Measurements from ENCODE around the gene VPS45.
"Not testable (repeated sequence)": the region's sequence is repeated elsewhere in the genome, so short reads cannot be mapped to it uniquely, and the experiment has no call there.

VPS45 gene

DNA sequence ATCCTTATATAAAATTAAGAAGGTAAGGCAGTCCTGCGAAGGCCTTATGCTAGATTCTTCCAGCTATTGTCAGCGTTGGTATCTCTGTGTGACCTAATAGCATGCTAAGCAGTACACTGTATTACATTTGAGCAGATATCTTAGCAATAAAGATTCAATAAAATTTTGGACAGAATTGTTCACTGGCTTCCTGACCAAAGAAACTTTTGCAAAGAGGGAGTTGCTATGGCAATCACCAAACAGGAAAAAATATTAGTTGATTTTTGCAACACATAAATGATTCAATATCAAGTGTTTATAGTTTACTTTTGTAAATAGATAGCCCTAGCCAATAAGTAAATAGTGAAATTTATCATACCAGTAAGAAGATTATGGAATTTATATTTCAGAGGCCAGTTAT lies 51.1 kb downstream of the VPS45 start:
- Histone ChIP-seq H3K4me3 (ENCODE audit: low read depth in 1 of 2, low read length in 2 of 2) (no peak overlapping the region), H3K9me3 (ENCODE audit: control insufficient read depth in 1 of 2, low read length in 2 of 2) (no peaks in the 10 kb centered on the region), H3K27me3 (ENCODE audit: control insufficient read depth in 1 of 2, insufficient read depth in 2 of 2, low read length in 2 of 2) (no peaks in the 10 kb centered on the region), H3K9ac (ENCODE audit: low read depth in 1 of 2, low read length in 2 of 2) (no peak overlapping the region), H3K27ac (ENCODE audit: low read depth, low read length) (no peak overlapping the region), H3K36me3 (ENCODE audit: control insufficient read depth in 1 of 2, insufficient read depth in 2 of 2, low read length in 2 of 2) (no peaks in the 10 kb centered on the region), H3K4me1 (ENCODE audit: control insufficient read depth in 1 of 2, insufficient read depth in 2 of 2, low read length in 2 of 2) (no peaks in the 10 kb centered on the region)

DNA sequence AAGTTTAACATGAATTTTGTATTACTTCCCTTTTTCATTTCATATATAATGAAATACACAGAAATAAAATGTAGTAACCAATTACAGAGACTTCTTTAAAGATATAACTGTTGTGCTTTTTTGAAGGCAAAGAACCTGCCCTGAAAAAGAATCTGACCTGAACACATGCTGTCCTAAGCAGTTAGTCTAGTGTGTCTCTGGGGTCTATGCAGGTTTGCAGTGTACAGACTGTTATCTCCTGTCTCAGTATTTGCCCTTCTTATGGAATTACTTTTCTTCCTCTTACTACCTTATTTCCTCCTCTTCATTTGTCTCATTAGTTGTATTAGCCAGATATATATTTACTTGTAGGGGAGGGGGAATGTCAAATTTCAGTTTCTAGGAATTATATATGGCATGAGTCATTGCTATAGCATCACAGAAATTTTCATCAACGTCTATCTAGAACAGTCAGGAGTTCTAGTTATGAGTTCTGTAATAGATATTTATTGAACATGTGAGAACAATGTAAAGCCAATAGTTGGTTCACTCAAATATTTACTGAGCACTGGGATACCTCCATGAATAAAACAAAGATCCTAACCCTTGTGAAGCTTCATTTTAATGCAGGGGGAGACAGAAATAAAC lies 53.8 kb downstream of the VPS45 start:
- H3K4me3 ChIP-seq (ENCODE audit: low read depth in 1 of 2, low read length in 2 of 2), result no peak overlapping the region
- no peaks in the 10 kb centered on the region for H3K27me3 ChIP-seq (ENCODE audit: control insufficient read depth in 1 of 2, insufficient read depth in 2 of 2, low read length in 2 of 2)
- no peaks in the 10 kb centered on the region for H3K36me3 ChIP-seq (ENCODE audit: control insufficient read depth in 1 of 2, insufficient read depth in 2 of 2, low read length in 2 of 2)
- no peaks in the 10 kb centered on the region for H3K4me1 ChIP-seq (ENCODE audit: control insufficient read depth in 1 of 2, insufficient read depth in 2 of 2, low read length in 2 of 2)
- H3K9ac ChIP-seq (ENCODE audit: low read depth in 1 of 2, low read length in 2 of 2), result no peak overlapping the region
- no peak overlapping the region for H3K27ac ChIP-seq (ENCODE audit: low read depth, low read length)
- no peaks in the 10 kb centered on the region for H3K9me3 ChIP-seq (ENCODE audit: control insufficient read depth in 1 of 2, low read length in 2 of 2)

DNA sequence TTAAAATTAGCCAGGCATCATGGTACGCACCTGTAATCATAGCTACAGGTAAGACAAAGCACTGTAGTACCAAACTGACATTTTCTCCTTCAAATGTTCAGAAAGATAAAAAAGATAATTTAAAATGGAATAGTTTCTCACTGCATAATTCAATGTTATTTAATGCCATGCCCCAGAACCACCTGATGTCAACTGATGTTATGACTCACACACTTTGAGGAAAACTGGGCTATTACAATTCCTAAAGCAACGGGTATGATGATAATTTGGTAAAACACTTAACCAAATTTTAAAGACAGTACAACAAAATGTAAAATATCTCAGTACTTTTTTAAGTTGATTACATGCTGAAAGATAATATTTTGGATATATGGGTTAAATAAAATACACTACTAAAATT lies 59.2 kb downstream of the VPS45 start:
- Histone ChIP-seq H3K27me3 (ENCODE audit: control insufficient read depth in 1 of 2, insufficient read depth in 2 of 2, low read length in 2 of 2) (no peaks in the 10 kb centered on the region), H3K27ac (ENCODE audit: low read depth, low read length) (no peak overlapping the region), H3K4me1 (ENCODE audit: control insufficient read depth in 1 of 2, insufficient read depth in 2 of 2, low read length in 2 of 2) (no peaks in the 10 kb centered on the region), H3K9me3 (ENCODE audit: control insufficient read depth in 1 of 2, low read length in 2 of 2) (no peaks in the 10 kb centered on the region), H3K4me3 (ENCODE audit: low read depth in 1 of 2, low read length in 2 of 2) (no peak overlapping the region), H3K9ac (ENCODE audit: low read depth in 1 of 2, low read length in 2 of 2) (no peak overlapping the region), H3K36me3 (ENCODE audit: control insufficient read depth in 1 of 2, insufficient read depth in 2 of 2, low read length in 2 of 2) (no peaks in the 10 kb centered on the region)

DNA sequence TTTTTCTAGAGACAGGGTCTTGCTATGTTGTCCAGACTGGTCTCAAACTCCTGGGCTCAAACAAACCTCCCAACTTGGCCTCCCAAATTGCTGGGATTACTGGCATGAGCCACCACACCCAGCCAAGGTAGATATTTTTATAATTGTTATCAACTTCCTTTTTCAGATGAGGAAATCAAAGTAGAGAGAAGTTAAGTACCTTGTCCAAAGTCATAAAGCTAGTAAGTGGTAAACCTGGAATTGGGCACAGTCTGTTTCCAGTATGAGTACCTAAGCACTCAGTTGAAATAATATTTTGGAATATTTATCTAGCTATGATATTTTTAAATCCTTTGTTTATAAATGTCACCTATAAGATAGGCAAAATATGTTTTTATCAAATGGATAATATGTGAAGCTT lies 59.9 kb downstream of the VPS45 start:
- Histone ChIP-seq H3K36me3 (ENCODE audit: control insufficient read depth in 1 of 2, insufficient read depth in 2 of 2, low read length in 2 of 2) (no peaks in the 10 kb centered on the region), H3K27me3 (ENCODE audit: control insufficient read depth in 1 of 2, insufficient read depth in 2 of 2, low read length in 2 of 2) (no peaks in the 10 kb centered on the region), H3K9me3 (ENCODE audit: control insufficient read depth in 1 of 2, low read length in 2 of 2) (no peaks in the 10 kb centered on the region), H3K27ac (ENCODE audit: low read depth, low read length) (no peak overlapping the region), H3K9ac (ENCODE audit: low read depth in 1 of 2, low read length in 2 of 2) (no peak overlapping the region), H3K4me3 (ENCODE audit: low read depth in 1 of 2, low read length in 2 of 2) (no peak overlapping the region), H3K4me1 (ENCODE audit: control insufficient read depth in 1 of 2, insufficient read depth in 2 of 2, low read length in 2 of 2) (no peaks in the 10 kb centered on the region)

DNA sequence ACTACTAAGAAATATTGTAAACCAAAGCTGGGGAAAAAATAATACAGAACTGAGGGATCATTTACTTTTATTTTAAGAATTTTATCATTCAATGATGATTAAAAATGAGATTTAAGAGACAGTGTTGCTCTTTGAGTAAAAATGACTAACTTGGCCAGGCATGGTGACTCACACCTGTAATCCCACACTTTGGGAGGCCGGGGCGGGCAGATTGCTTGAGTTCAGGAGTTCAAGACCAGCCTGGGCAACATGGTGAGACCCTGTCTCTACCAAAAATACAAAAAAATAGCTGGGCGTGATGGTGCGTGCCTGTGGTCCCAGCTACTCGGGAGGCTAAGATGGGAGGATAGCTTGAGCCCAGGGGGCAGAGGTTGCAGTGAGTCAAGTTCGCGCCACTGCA lies 60.3 kb downstream of the VPS45 start:
- H3K27ac ChIP-seq (ENCODE audit: low read depth, low read length), result no peak overlapping the region
- H3K4me3 ChIP-seq (ENCODE audit: low read depth in 1 of 2, low read length in 2 of 2), result no peak overlapping the region
- H3K4me1 ChIP-seq (ENCODE audit: control insufficient read depth in 1 of 2, insufficient read depth in 2 of 2, low read length in 2 of 2), result no peaks in the 10 kb centered on the region
- H3K36me3 ChIP-seq (ENCODE audit: control insufficient read depth in 1 of 2, insufficient read depth in 2 of 2, low read length in 2 of 2), result no peaks in the 10 kb centered on the region
- H3K9me3 ChIP-seq (ENCODE audit: control insufficient read depth in 1 of 2, low read length in 2 of 2), result no peaks in the 10 kb centered on the region
- no peaks in the 10 kb centered on the region for H3K27me3 ChIP-seq (ENCODE audit: control insufficient read depth in 1 of 2, insufficient read depth in 2 of 2, low read length in 2 of 2)
- no peak overlapping the region for H3K9ac ChIP-seq (ENCODE audit: low read depth in 1 of 2, low read length in 2 of 2)

DNA sequence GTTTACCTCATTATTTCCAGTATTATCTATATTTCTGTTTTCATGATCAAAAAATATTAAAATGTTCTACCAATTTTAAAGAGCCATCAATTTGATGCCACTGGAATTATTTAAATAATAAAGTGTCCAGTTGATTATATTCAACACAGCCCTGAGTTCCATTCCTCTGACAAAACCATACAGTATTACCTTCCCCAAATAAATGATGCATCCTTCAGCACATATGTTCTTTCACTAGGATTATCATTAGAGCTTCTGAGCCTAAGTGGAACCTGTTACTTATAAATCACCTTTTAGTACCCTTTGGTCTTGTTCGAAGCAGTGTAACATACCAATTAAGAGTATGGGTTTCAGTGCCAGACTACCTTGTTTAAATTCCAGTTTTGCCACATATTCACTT lies 64.8 kb downstream of the VPS45 start:
- Histone ChIP-seq H3K27me3 (ENCODE audit: control insufficient read depth in 1 of 2, insufficient read depth in 2 of 2, low read length in 2 of 2) (no peaks in the 10 kb centered on the region), H3K4me1 (ENCODE audit: control insufficient read depth in 1 of 2, insufficient read depth in 2 of 2, low read length in 2 of 2) (no peaks in the 10 kb centered on the region), H3K9ac (ENCODE audit: low read depth in 1 of 2, low read length in 2 of 2) (no peak overlapping the region), H3K9me3 (ENCODE audit: control insufficient read depth in 1 of 2, low read length in 2 of 2) (no peaks in the 10 kb centered on the region), H3K27ac (ENCODE audit: low read depth, low read length) (no peak overlapping the region), H3K4me3 (ENCODE audit: low read depth in 1 of 2, low read length in 2 of 2) (no peak overlapping the region), H3K36me3 (ENCODE audit: control insufficient read depth in 1 of 2, insufficient read depth in 2 of 2, low read length in 2 of 2) (no peaks in the 10 kb centered on the region)

DNA sequence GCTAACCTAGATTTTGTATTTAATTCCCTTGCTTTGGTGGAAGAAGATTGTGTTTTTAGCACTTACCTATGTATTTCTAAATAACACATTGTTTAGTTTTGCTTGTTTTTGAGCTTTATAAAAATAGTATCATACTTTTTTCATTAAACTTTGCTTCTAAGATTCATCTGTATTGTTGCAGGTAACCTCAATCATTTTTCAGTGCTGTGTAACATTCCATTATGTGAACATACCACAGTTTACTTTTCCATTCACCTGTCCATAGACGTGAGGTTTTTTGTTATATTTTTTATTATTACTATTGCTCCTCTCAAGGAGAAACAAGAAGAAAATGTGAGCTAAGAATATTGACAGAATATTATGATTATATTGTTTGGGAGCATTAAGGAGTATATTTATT lies 67.0 kb downstream of the VPS45 start:
- Histone ChIP-seq H3K9ac (ENCODE audit: low read depth in 1 of 2, low read length in 2 of 2) (no peak overlapping the region), H3K36me3 (ENCODE audit: control insufficient read depth in 1 of 2, insufficient read depth in 2 of 2, low read length in 2 of 2) (no peaks in the 10 kb centered on the region), H3K27ac (ENCODE audit: low read depth, low read length) (no peak overlapping the region), H3K4me3 (ENCODE audit: low read depth in 1 of 2, low read length in 2 of 2) (no peak overlapping the region), H3K9me3 (ENCODE audit: control insufficient read depth in 1 of 2, low read length in 2 of 2) (no peaks in the 10 kb centered on the region), H3K27me3 (ENCODE audit: control insufficient read depth in 1 of 2, insufficient read depth in 2 of 2, low read length in 2 of 2) (no peaks in the 10 kb centered on the region), H3K4me1 (ENCODE audit: control insufficient read depth in 1 of 2, insufficient read depth in 2 of 2, low read length in 2 of 2) (no peaks in the 10 kb centered on the region)

DNA sequence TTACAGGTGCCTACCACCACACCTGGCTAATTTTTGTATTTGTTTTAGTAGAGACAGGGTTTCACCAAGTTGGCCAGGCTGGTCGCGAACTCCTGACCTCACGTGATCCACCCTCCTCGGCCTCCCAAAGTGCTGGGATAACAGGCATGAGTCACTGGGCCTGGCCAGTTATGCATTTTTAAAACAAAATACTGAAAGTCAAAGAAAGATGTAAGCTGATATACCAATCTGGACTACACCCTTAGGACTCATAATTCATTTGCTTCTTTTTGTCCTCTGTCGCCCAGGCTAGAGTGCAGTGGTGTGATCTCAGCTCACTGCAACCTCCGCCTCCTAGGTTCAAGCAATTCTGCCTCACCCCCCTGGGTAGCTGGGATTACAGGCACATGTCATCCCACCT lies 67.8 kb downstream of the VPS45 start:
- not testable (repeated sequence) for H3K9ac ChIP-seq (ENCODE audit: low read depth in 1 of 2, low read length in 2 of 2); H3K36me3 ChIP-seq (ENCODE audit: control insufficient read depth in 1 of 2, insufficient read depth in 2 of 2, low read length in 2 of 2); H3K4me1 ChIP-seq (ENCODE audit: control insufficient read depth in 1 of 2, insufficient read depth in 2 of 2, low read length in 2 of 2); H3K27ac ChIP-seq (ENCODE audit: low read depth, low read length); H3K4me3 ChIP-seq (ENCODE audit: low read depth in 1 of 2, low read length in 2 of 2); H3K27me3 ChIP-seq (ENCODE audit: control insufficient read depth in 1 of 2, insufficient read depth in 2 of 2, low read length in 2 of 2); H3K9me3 ChIP-seq (ENCODE audit: control insufficient read depth in 1 of 2, low read length in 2 of 2)

DNA sequence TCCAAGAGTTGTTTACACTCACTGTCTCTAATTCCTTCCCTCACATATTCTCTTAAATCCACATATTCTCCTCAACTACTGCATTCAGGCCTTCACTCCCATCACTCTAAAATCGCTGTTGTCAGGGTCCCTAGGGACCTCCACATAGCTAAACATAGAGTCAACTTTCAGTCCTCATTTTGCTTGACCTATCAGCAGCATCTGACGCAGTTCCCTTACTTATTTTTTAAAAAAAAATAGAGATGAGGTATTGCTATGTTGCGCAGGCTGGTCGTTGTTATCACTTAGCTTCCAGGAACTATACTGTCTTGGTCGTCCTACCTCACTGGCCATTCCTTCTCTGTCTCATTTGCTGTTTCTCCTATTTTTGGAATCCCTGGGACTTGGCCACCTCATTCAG lies 70.5 kb downstream of the VPS45 start:
- H3K27ac ChIP-seq (ENCODE audit: low read depth, low read length), result no peak overlapping the region

DNA sequence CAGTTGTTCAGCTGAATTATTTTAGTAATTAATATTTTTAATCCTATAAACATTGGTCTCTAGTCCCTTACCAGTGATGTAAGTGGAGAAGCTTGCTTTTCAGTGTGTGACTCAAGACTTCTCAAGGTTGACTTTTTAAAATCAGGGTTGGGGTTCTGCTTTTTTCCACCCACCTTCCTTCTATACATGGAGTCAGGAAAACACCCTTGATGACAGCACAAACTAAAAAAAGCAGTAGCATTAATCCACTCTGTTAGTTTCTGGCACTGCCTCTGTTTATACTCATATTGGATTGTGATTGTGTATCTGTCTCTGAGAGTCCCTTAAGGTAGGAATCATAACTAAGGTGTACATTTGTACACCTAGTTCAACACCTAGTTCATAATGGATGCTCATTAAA lies 73.9 kb downstream of the VPS45 start:
- Histone ChIP-seq H3K9me3 (ENCODE audit: control insufficient read depth in 1 of 2, low read length in 2 of 2) (no peaks in the 10 kb centered on the region), H3K4me3 (ENCODE audit: low read depth in 1 of 2, low read length in 2 of 2) (no peak overlapping the region), H3K27me3 (ENCODE audit: control insufficient read depth in 1 of 2, insufficient read depth in 2 of 2, low read length in 2 of 2) (no peaks in the 10 kb centered on the region), H3K9ac (ENCODE audit: low read depth in 1 of 2, low read length in 2 of 2) (no peak overlapping the region), H3K27ac (ENCODE audit: low read depth, low read length) (no peak overlapping the region), H3K4me1 (ENCODE audit: control insufficient read depth in 1 of 2, insufficient read depth in 2 of 2, low read length in 2 of 2) (no peaks in the 10 kb centered on the region), H3K36me3 (ENCODE audit: control insufficient read depth in 1 of 2, insufficient read depth in 2 of 2, low read length in 2 of 2) (no peaks in the 10 kb centered on the region)

More for the DNA sequence above, 70.5 kb downstream of the VPS45 start:
- Histone ChIP-seq H3K4me1 (ENCODE audit: control insufficient read depth in 1 of 2, insufficient read depth in 2 of 2, low read length in 2 of 2) (no peaks in the 10 kb centered on the region), H3K9me3 (ENCODE audit: control insufficient read depth in 1 of 2, low read length in 2 of 2) (no peaks in the 10 kb centered on the region), H3K4me3 (ENCODE audit: low read depth in 1 of 2, low read length in 2 of 2) (no peak overlapping the region), H3K36me3 (ENCODE audit: control insufficient read depth in 1 of 2, insufficient read depth in 2 of 2, low read length in 2 of 2) (no peaks in the 10 kb centered on the region), H3K27me3 (ENCODE audit: control insufficient read depth in 1 of 2, insufficient read depth in 2 of 2, low read length in 2 of 2) (no peaks in the 10 kb centered on the region), H3K9ac (ENCODE audit: low read depth in 1 of 2, low read length in 2 of 2) (no peak overlapping the region)

DNA sequence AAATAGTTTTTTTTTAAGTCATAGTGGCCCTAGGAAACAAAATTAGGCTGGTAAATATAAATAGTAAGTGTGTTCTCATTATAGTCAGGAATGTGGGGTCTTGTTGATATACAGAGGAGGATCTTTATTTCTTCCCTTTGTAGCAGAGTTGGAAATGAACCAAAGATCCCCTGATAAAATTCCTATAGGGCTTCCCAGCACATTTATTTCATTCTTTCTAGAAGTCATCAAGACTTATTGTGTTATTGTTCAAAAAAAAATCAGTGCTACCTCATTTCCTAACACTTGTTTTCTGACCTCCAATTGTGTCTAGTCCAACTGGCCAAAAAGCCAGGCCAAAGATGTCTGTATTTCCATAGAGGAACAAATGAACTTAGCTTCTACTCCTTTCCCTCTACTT lies 74.5 kb downstream of the VPS45 start:
- Histone ChIP-seq H3K4me1 (ENCODE audit: control insufficient read depth in 1 of 2, insufficient read depth in 2 of 2, low read length in 2 of 2) (no peaks in the 10 kb centered on the region), H3K27ac (ENCODE audit: low read depth, low read length) (no peak overlapping the region), H3K36me3 (ENCODE audit: control insufficient read depth in 1 of 2, insufficient read depth in 2 of 2, low read length in 2 of 2) (no peaks in the 10 kb centered on the region), H3K9ac (ENCODE audit: low read depth in 1 of 2, low read length in 2 of 2) (no peak overlapping the region), H3K27me3 (ENCODE audit: control insufficient read depth in 1 of 2, insufficient read depth in 2 of 2, low read length in 2 of 2) (no peaks in the 10 kb centered on the region), H3K9me3 (ENCODE audit: control insufficient read depth in 1 of 2, low read length in 2 of 2) (no peaks in the 10 kb centered on the region), H3K4me3 (ENCODE audit: low read depth in 1 of 2, low read length in 2 of 2) (no peak overlapping the region)

Data from duodenal mucosa (tissue), 2 donors.